Measurements from ENCODE around the gene SCGB1A1.

GRCh38 chr11:62387381-62387780 lies 31.5 kb upstream of the SCGB1A1 start:
- no peak for TF ChIP-seq CTCF (IDR thresholded peaks at IDR 0.05)
- TF ChIP-seq POLR2A (IDR thresholded peaks at IDR 0.05; ENCODE audit: low read depth) = no peak

All from esophagus muscularis mucosa (tissue), 3 donors.